GM12891 (cell line): ENCODE measurements around the gene RASAL1.

Experiments used
- DNase-seq: peaks from one replicate; pipeline ENCODE4 v3.0.0; 2011; ENCODE audit warnings: low spot score; ENCODE audit not compliant: insufficient read length
- FAIRE-seq: peaks from 2 replicates; lab custom pipeline; 2011; peaks lifted over from hg19 to GRCh38; lab: Jason Lieb, UNC
- PAX5 ChIP-seq: IDR thresholded peaks from 2 replicates; pipeline ENCODE4 v1.6.1; 2011; ENCODE audit warnings: low read length, moderate library complexity, mild to moderate bottlenecking; ENCODE audit not compliant: insufficient read depth, severe bottlenecking
- POLR2A ChIP-seq: IDR thresholded peaks from 2 replicates; pipeline ENCODE4 v1.6.1; 2011; ENCODE audit warnings: low read depth, low read length, control low read depth
- POLR2AphosphoS5 ChIP-seq: IDR thresholded peaks from 2 replicates; pipeline ENCODE4 v1.6.1; 2011; ENCODE audit warnings: low read depth, low read length, control low read depth
- POU2F2 ChIP-seq: IDR thresholded peaks from 2 replicates; pipeline ENCODE4 v1.6.1; 2011; ENCODE audit warnings: low read depth, mild to moderate bottlenecking, control low read depth, low read length, moderate library complexity
- SPI1 ChIP-seq: IDR thresholded peaks from 2 replicates; pipeline ENCODE4 v1.6.1; 2011; ENCODE audit warnings: low read depth, low read length, control low read depth
- TAF1 ChIP-seq: IDR thresholded peaks from 2 replicates; pipeline ENCODE4 v1.6.1; 2011; ENCODE audit warnings: low read depth, low read length, control low read depth

The RASAL1 gene

GRCh38 chr12:113152835-113153814 lies 17.6 kb upstream of the RASAL1 start:
- DNase-seq (peak; percentile 85), FAIRE-seq (peak; percentile 94)
- TF ChIP-seq TAF1 (no peak), PAX5 (no peak), POU2F2 (no peak), SPI1 (no peak)

GRCh38 chr12:113152196-113152834 lies 16.8 kb upstream of the RASAL1 start:
- TF ChIP-seq POLR2A, result no peak
- no peak for TF ChIP-seq POU2F2
- no peak for TF ChIP-seq SPI1
- TF ChIP-seq TAF1, result no peak
- TF ChIP-seq POLR2AphosphoS5, result no peak
- TF ChIP-seq PAX5, result no peak
- no peak for FAIRE-seq
- no peak for DNase-seq

DNA sequence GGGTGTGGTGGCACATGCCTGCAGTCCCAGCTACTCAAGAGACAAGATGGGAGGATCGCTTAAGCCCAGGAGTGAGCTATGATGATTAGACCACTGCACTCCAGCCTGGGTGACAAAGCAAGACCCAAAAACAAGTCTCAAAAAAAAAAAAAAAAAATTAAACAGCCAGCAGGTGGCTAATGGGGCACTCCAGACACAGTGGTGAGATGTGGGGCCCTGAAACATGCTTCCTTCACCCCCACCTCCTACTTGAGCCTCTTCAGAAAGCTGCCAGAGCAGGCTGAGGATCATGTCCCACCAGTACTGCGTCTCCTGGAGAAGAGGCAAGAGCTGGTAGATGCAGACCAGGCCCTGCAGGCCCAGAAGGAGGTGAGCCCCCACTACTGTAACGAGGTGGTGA lies 16.1 kb upstream of the RASAL1 start:
- TF ChIP-seq PAX5 (no peak), SPI1 (no peak), POLR2A (no peak), TAF1 (no peak), POLR2AphosphoS5 (no peak), POU2F2 (no peak)
- no peak for FAIRE-seq
- DNase-seq, result no peak

DNA sequence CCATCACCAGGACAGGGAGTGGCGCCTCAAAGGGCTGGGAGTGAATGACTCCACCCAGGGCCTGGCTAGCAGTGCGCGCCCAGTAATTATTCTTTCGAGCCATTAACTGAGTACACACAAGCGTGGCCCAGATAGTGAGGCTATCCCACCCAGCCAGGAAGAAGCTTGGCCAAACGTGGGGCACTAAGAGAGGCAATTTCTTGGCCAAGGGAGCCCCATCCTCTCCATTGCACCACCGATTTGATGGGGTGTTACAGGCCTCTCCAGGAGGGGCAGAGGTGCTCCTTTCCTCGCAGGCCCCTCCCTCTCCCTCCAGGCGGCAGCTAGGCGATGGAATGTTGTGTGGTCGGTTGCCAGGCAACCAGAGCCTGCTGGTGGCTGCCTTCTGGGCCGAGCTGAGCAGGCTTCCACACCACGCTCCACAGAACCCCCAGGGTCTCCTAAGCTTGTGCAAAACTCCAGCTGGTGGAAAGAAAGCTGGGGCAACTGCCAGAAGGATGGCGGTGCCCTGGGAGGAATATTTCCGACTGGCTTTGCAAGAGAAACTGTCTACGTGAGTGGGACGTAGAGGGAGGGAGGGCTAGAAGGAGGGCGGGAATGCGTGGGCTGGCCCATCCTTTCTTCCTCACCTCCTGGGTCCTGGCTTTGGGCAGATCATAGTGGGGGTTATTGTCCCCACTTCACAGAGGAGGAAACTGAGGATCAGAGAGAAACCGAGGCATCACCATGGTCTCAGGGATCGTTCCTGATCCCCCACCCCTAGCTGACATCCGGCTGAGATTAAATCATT lies 14.0 kb upstream of the RASAL1 start, which contains the start of gene CFAP73:
Gene CFAP73, plus strand, starts transcription at position 364 of the 790 bp plus-strand sequence. Its CDS starts 134 bp downstream, at position 498.
- no peak for FAIRE-seq
- TF ChIP-seq POLR2A, result no peak
- no peak for TF ChIP-seq POU2F2
- no peak for TF ChIP-seq POLR2AphosphoS5
- no peak for TF ChIP-seq SPI1
- no peak for TF ChIP-seq TAF1
- TF ChIP-seq PAX5, result no peak
- no peak for DNase-seq

GRCh38 chr12:113146999-113147398 lies 11.4 kb upstream of the RASAL1 start:
- DNase-seq (no peak), FAIRE-seq (no peak)
- TF ChIP-seq POLR2AphosphoS5, result no peak
- no peak for TF ChIP-seq POU2F2
- no peak for TF ChIP-seq POLR2A
- no peak for TF ChIP-seq SPI1
- TF ChIP-seq TAF1, result no peak
- TF ChIP-seq PAX5, result no peak

DNA sequence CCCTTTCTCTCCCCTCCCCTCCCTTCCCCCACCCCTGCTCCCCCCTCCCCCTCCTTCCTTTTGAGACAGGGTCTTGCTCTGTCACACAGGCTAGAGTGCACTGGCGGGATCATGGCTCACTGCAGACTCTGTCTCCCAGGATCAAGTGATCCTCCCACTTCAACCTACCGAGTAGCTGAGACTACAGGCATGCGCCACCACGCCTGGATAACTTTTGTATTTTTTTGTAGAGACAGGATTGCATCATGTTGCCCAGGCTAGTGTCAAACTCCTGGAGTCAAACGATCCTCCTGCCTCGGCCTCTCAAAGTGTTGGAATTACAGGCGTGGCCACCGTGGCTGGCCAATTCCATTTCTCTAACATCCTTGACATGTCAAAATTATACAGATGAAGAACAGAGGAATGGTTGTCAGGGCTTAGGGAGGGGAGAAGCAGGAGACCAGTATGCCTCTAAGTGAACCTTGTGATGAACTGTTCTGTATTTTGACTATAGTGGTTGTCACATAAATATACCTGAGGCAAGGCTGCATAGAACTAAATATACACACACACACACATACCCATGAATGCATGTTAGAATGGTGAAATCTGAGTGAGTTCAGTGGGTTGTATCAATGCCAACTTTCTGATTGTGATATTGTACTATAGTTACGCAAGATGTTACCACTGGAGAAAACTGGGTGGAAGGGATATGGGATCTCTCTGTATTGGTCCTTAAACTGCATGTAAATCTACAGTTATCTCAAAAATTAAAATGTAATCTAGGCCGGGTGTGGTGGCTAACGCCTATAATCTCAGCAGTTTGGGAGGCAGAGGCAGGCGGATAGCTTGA lies 10.4 kb upstream of the RASAL1 start:
- DNase-seq (no peak), FAIRE-seq (peak; percentile 16)
- TF ChIP-seq PAX5, result no peak
- TF ChIP-seq POLR2A, result no peak
- TF ChIP-seq POLR2AphosphoS5, result no peak
- no peak for TF ChIP-seq SPI1
- TF ChIP-seq TAF1, result no peak
- TF ChIP-seq POU2F2, result no peak

GRCh38 chr12:113144806-113145205 lies 9.2 kb upstream of the RASAL1 start:
- no peak for TF ChIP-seq POLR2A
- TF ChIP-seq POU2F2, result no peak
- TF ChIP-seq POLR2AphosphoS5, result no peak
- no peak for TF ChIP-seq TAF1
- TF ChIP-seq SPI1, result no peak
- TF ChIP-seq PAX5, result no peak
- no peak for FAIRE-seq
- DNase-seq, result no peak

- DNase-seq (no peak), FAIRE-seq (no peak)
- TF ChIP-seq SPI1 (no peak), POU2F2 (no peak), TAF1 (no peak), POLR2AphosphoS5 (no peak), POLR2A (no peak), PAX5 (no peak)
Observed at GRCh38 chr12:113143959-113144358, 8.4 kb upstream of the RASAL1 start.
